Measurements from ENCODE around the gene SPOUT1. TPM values are rescaled to one million over a fixed set of nuclear protein-coding genes. Genes with fewer than 3 reads are reported as not detected.

Gene SPOUT1
- total and polyA plus RNA-seq, 2 of the 13 experiments (the other 11 are each of a cell fraction or from before 2014, with no cell fraction given): 39.0 to 45.8 TPM

DNA sequence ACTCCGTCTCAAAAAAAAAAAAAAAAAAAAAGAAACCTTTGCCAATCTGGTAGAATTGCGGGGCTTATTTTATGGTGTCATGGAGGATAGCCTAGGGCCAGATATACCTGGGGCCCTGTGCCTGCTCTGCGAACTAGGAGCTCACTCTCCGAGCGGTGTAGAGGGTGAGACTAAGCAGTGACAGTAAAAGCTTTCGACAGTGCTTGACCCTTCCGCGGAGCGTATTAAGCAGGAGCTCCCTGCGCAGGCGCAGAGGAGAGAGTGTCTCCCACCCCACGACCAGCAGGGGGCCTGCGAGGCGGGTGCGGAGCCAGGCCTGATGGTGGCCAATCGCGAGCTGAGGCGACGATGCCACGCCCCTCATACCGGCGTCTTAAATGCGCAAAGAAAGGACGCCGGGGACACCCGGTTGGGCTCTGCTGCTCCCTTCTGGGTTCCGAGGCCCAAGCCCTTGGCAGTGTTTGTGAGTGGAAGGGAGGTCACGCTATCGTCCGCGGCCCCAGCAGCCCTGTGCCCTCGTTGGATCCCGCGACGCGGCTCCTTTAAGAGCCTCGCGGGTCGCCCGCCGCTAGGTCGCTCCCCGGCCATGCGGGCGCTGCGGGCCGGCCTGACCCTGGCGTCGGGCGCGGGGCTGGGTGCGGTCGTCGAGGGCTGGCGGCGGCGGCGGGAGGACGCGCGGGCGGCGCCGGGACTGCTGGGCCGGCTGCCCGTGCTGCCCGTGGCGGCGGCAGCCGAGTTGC, 11.3 kb downstream of the SPOUT1 start, which contains the start of gene ENDOG (continued):
- TF ChIP-seq, protein P1, sequence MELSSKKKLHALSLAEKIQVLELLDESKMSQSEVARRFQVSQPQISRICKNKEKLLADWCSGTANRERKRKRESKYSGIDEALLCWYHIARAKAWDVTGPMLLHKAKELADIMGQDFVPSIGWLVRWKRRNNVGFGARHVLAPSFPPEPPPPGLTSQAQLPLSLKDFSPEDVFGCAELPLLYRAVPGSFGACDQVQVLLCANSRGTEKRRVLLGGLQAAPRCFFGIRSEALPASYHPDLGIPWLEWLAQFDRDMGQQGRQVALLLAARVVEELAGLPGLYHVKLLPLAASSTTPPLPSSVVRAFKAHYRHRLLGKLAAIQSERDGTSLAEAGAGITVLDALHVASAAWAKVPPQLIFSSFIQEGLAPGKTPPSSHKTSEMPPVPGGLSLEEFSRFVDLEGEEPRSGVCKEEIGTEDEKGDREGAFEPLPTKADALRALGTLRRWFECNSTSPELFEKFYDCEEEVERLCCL (CRISPR knock-in tag; IDR thresholded peaks at IDR 0.05; ENCODE audit: borderline replicate concordance): no peak
- TF ChIP-seq ISL2 (CRISPR knock-in tag; IDR thresholded peaks at IDR 0.05): no peak; the same call in 1 of the 2 replicates
- TF ChIP-seq NONO (IDR thresholded peaks at IDR 0.05): no peak
- peak; percentile 64 for TF ChIP-seq NONO (CRISPR knock-in tag; conservative IDR thresholded peaks at IDR 0.05)
- no peak for TF ChIP-seq KLF13 (CRISPR knock-in tag; IDR thresholded peaks at IDR 0.05)
- TF ChIP-seq ETV5 (CRISPR knock-in tag; IDR thresholded peaks at IDR 0.05; ENCODE audit: borderline replicate concordance): peak; percentile 30; the same call in 1 of the 2 replicates
- TF ChIP-seq ZNF296 (CRISPR knock-in tag; conservative IDR thresholded peaks at IDR 0.05): no peak
- peak; percentile 58; the same call in 1 of the 2 replicates for TF ChIP-seq SIN3A (IDR thresholded peaks at IDR 0.05; ENCODE audit: borderline replicate concordance, low read depth, low read length)
- peak; percentile 67; the same call in 1 of the 2 replicates for TF ChIP-seq POGK (CRISPR knock-in tag; conservative IDR thresholded peaks at IDR 0.05)
- no peak for TF ChIP-seq SETDB1 (CRISPR knock-in tag; IDR thresholded peaks at IDR 0.05; ENCODE audit: borderline replicate concordance)
- no peak for TF ChIP-seq FOXP1 (IDR thresholded peaks at IDR 0.05)
- no peak for TF ChIP-seq FOXP1 (CRISPR knock-in tag; IDR thresholded peaks at IDR 0.05)
- TF ChIP-seq SNRNP70 (IDR thresholded peaks at IDR 0.05; ENCODE audit: low read depth, low read length): no peak
- no peak for TF ChIP-seq MTF1 (CRISPR knock-in tag; IDR thresholded peaks at IDR 0.05)
- TF ChIP-seq ZNF317 (CRISPR knock-in tag; IDR thresholded peaks at IDR 0.05): no peak
- no peak for TF ChIP-seq HOXA7 (CRISPR knock-in tag; IDR thresholded peaks at IDR 0.05)
- TF ChIP-seq NKX3-1 (CRISPR knock-in tag; IDR thresholded peaks at IDR 0.05): no peak
- TF ChIP-seq ZNF724P (CRISPR knock-in tag; IDR thresholded peaks at IDR 0.05; ENCODE audit: borderline replicate concordance): no peak; the same call in none of the 2 replicates
- no peak for TF ChIP-seq PHB2 (IDR thresholded peaks at IDR 0.05; ENCODE audit: partially characterized antibody)
- TF ChIP-seq GLI4 (CRISPR knock-in tag; IDR thresholded peaks at IDR 0.05; ENCODE audit: borderline replicate concordance): no peak
- no peak; the same call in 1 of the 2 replicates for TF ChIP-seq SNAPC2 (CRISPR knock-in tag; IDR thresholded peaks at IDR 0.05)
- peak; percentile 70; the same call in 1 of the 2 replicates for TF ChIP-seq ZSCAN9 (CRISPR knock-in tag; IDR thresholded peaks at IDR 0.05; ENCODE audit: borderline replicate concordance)
- TF ChIP-seq AFF4 (CRISPR knock-in tag; IDR thresholded peaks at IDR 0.05): no peak
- TF ChIP-seq SAP130 (CRISPR knock-in tag; IDR thresholded peaks at IDR 0.05; ENCODE audit: low read depth): peak; percentile 87
- TF ChIP-seq ZNF839 (CRISPR knock-in tag; IDR thresholded peaks at IDR 0.05; ENCODE audit: borderline replicate concordance): no peak
